Cardiac fibroblast (primary cell): ENCODE measurements around the gene EIF4H.
"Not testable (repeated sequence)": the region's sequence is repeated elsewhere in the genome, so short reads cannot be mapped to it uniquely, and the experiment has no call there.

Experiments used
- DNase-seq, 2 donors: peaks; one replicate each; pipeline versions ENCODE4 v3.0.0 to v3.0.0-alpha.2; 2010; ENCODE audit warnings: low read depth in 2 of 2
- H3K4me3 ChIP-seq, 2 donors: replicated peaks in 1 of 2; 1 replicate in 1 of 2; 2 replicates in 1 of 2; pipeline ENCODE4 v1.5.1; 2011; ENCODE audit warnings: low read depth in 2 of 2, low read length in 2 of 2, mild to moderate bottlenecking in 2 of 2, moderate library complexity in 1 of 2
- CTCF ChIP-seq: IDR thresholded peaks from one replicate; pipeline ENCODE4 v1.5.1; 2011; ENCODE audit warnings: low read depth, mild to moderate bottlenecking, low read length, inconsistent platforms

The EIF4H gene

DNA sequence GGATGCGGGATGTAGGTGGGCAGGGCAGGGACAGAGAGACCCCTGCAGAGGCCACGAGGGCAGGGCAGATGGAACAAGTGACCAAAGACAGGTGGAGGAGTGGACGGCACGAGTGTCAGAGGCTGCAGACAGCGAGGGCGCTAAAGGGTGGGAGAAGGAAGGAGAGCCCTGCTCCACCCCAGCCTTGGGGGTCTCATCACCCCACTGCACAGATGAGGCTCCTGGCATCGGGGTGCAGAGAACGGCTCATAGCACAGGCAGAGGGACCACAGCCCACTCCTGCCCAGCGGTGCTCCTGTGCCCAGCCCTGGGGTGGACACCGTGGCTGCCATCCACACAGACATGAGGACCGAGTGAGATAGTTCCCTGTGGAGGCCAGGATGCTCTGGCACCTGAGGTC is 33.4 kb downstream of the EIF4H start:
- no peak overlapping the region for H3K4me3 ChIP-seq
- no peak for DNase-seq
- no peak for TF ChIP-seq CTCF

DNA sequence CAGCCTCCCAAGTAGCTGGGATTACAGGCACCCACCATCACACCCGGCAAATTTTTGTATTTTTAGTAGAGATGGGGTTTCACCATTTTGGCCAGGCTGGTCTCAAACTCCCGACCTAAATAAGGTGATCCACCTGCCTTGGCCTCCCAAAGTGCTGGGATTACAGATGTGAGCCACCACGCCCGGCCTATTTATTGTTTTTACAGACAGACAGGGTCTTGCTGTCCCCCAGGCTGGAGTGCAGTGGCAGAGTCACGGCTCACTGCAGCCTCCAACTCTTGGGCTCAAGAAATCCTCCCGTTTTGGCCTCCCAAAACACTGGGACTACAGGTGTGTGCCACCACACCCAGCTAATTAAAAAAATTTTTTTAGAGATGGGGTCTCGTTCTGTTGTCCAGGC is 34.1 kb downstream of the EIF4H start:
- not testable (repeated sequence) for H3K4me3 ChIP-seq, DNase-seq

DNA sequence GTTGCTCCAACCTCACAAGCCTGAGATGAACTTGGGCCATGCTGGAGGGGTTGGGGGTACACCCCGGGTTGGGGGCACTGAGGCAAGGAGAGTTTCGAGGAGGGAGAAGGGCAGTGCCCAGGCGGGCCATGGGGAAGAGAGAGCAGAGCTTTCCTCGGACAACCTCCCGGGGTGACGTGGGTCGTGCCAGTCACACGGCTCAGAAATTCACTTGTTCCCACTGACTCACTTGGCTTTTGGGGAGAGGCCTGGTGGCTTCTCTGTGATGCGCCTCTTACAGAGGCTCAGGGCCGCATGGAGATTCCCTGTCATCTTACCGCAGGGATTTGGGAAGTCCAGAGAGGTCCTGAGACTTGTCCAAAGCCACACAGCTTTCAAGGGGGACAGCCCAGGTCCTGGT is 38.5 kb downstream of the EIF4H start:
- no peak for DNase-seq
- no peak for TF ChIP-seq CTCF
- H3K4me3 ChIP-seq: no peak overlapping the region

DNA sequence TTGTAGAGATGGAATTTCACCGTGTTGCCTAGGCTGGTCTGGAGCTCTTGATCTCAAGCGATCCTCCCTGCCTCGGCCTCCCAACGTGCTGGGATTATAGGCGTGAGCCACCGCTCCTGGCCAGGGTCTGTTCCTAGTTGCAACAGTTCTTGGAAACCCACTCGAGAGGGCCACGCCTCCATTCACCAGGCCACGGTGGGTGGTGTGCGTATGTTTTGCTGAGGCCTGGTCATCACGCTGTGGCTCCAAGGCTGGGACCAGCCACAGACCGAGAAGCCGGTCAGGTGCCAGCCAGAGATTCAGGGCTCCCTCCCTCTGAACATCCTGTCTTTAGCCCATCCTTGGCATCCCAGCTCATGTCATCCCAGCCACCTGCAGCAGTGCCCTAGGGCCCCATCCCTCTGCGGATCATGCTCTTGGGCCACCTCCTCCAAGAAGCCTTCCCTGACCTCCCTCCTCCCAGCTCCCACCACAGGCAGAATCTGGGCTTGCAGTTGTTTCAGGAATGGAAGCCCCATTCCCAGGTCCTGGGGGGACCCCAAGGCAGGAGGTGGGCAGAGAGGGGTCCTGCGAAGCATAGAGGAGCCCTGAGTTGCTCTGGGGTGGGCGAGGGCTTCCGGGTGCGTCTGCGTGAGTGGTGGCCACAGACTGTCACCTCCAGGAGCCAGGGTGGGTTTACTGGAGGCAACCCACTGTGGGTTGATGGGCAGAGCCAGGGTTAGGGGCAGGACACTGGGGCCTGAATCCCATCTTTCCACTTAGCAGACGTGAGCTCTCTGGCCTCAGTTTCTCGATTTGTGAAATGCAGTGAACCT is 40.9 kb downstream of the EIF4H start:
- DNase-seq: no peak
- no peak overlapping the region for H3K4me3 ChIP-seq
- no peak for TF ChIP-seq CTCF

GRCh38 chr7:74215921-74216320 is 41.8 kb downstream of the EIF4H start:
- no peak overlapping the region for H3K4me3 ChIP-seq

GRCh38 chr7:74216361-74216761 is 42.2 kb downstream of the EIF4H start:
- TF ChIP-seq CTCF: no peak
- no peak overlapping the region for H3K4me3 ChIP-seq
- DNase-seq: no peak

More at GRCh38 chr7:74215921-74216320, 41.8 kb downstream of the EIF4H start:
- no peak for DNase-seq
- TF ChIP-seq CTCF: no peak

DNA sequence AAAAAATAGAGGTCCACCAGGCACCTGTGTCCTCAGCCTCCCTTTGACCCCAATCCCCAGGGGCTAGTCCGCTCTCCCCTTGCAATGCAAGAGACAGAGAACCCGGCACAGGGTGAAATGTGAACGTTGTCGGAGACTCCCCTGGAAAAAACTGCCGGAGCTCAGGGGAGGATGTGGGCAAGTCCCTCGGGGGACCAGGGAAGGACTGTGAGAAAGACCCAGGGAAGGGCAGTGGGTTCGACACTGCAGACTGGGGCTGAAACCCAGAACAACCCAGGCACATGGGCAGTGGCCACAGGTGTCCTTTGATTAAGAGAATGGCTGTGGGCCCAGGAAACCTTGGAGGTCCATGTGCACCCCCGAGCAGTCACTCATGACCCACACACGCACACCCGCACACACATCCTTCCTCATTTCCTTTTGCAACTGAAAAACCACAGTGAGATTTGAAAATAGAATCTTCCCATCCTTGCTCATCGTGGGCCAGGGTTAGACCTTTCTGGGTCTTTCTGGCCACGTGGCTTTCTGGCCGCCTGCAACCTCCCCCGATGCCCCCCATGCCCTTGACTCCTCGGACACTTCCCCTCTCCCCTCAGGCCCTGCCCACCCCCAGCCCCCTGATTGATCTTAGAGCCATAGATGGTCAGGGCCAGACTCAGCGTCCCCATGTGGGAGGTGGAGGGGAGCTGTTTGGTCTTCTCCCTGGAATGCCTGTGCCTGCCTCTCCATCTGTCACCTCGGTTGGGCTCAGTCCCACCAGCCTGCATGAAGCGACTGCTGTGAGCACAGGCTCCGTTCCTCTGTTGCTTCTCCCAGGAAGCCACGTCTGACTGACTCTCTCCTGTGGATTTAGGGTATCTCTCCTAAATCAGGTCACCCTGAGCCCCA is 43.5 kb downstream of the EIF4H start:
- peak in 1 of 2 donors; percentile 25 for DNase-seq
- no peak overlapping the region for H3K4me3 ChIP-seq

More for the DNA sequence above, 43.5 kb downstream of the EIF4H start:
- TF ChIP-seq CTCF: no peak
